Activated gamma-delta T cell treated with anti-CD3 and anti-CD28 coated beads, Interleukin-2, amount 50 U/mL, for 16 hours (primary cell): ENCODE results near the gene TTC17.

Experiments
- DNase-seq: peaks from one replicate; pipeline ENCODE4 v3.0.0-alpha.2; 2020; ENCODE audit warnings: low read depth

Gene TTC17

GRCh38 chr11:43542750-43543712 is 184.3 kb downstream of the TTC17 start:
- no peak for DNase-seq
